K562 (cell line): ENCODE results near the gene MTG1. TPM values are rescaled to one million over a fixed set of nuclear protein-coding genes. Genes with fewer than 3 reads are reported as not detected.

Experiments used
- ATAC-seq: fragments of 200-7000 bp; cut with Tn5 transposase; 3 replicates; pipeline ENCODE4 v1.9.1; 2020; ENCODE audit warnings: moderate library complexity
- BruUV-seq: library from RNA; stranded (reverse); fragments of 400-500 nt; replicated peaks from 2 replicates; lab custom pipeline; 2021; lab: Mats Ljungman, UMichigan
- CTCF ChIA-PET: fragments of 300-600 bp; formaldehyde crosslinking; extraction: SDS; loops from one replicate; lab custom pipeline; 2021; ENCODE audit warnings: low intra/inter-chr PET ratio; lab: Yijun Ruan, JAX
- POLR2A ChIA-PET: fragments of 300-600, 350-650 bp; sonication (Branson Sonifier 250); formaldehyde crosslinking; extraction: SDS; loops from one replicate; lab custom pipeline; 2021; ENCODE audit warnings: antibody characterized with exemption, inconsistent platforms; lab: Yijun Ruan, JAX
- DNase-seq, 4 experiments: peaks; one replicate each; pipeline versions ENCODE4 v3.0.0 to v3.0.0-alpha.2; 2011 to 2018; ENCODE audit warnings: low spot score in 3 of 4, mixed read lengths in 3 of 4; ENCODE audit errors: extremely low read depth in 1 of 4
- FAIRE-seq: peaks from 2 replicates; lab custom pipeline; 2011; peaks lifted over from hg19 to GRCh38; lab: Jason Lieb, UNC
- H2AFZ ChIP-seq: 2 replicates; pipeline ENCODE4 v1.6.0; 2011; ENCODE audit warnings: low read depth, low read length, control low read depth, inconsistent platforms
- H3K27ac ChIP-seq: fragments of 200-600 bp; 3 replicates; pipeline ENCODE4 v1.8.0; 2011; ENCODE audit warnings: low read depth, mild to moderate bottlenecking, control low read depth, inconsistent platforms, low read length, moderate library complexity, mixed read lengths; ENCODE audit errors: extremely low read depth
- H3K27me3 ChIP-seq, 2 experiments: fragments of 300-600 bp in 1 of 2; 2 replicates in 1 of 2; 3 replicates in 1 of 2; pipeline versions ENCODE4 v1.6.0 to v1.8.0; 2011; ENCODE audit warnings: inconsistent platforms in 2 of 2, low read length in 2 of 2, mild to moderate bottlenecking in 1 of 2, mixed read lengths in 1 of 2, moderate library complexity in 1 of 2; ENCODE audit not compliant: control insufficient read depth in 2 of 2, insufficient read depth in 2 of 2
- H3K36me3 ChIP-seq: fragments of 300-600 bp; 3 replicates; pipeline ENCODE4 v1.8.0; 2011; ENCODE audit warnings: mild to moderate bottlenecking, low read length, inconsistent platforms; ENCODE audit not compliant: control insufficient read depth, insufficient read depth
- H3K4me1 ChIP-seq, 2 experiments: fragments of 200-600 bp in 1 of 2; replicated peaks in 1 of 2; 2 replicates in 1 of 2; 3 replicates in 1 of 2; pipeline versions ENCODE4 v1.5.1 to v1.8.0; 2011; ENCODE audit warnings: inconsistent platforms in 2 of 2, low read length in 2 of 2, mild to moderate bottlenecking in 1 of 2, mixed read lengths in 1 of 2, moderate library complexity in 1 of 2; ENCODE audit not compliant: control insufficient read depth in 2 of 2, insufficient read depth in 2 of 2
- H3K4me2 ChIP-seq: 2 replicates; pipeline ENCODE4 v1.6.1; 2011; ENCODE audit warnings: low read length, control low read depth, inconsistent platforms, mixed read lengths; ENCODE audit not compliant: insufficient read depth
- H3K4me3 ChIP-seq: fragments of 200-600 bp; sonication (generic), shearing (Covaris generic); 2 replicates; pipeline ENCODE4 v1.5.1; 2016; ENCODE audit warnings: control low read depth, inconsistent platforms
- H3K79me2 ChIP-seq: fragments of 200-600 bp; 3 replicates; pipeline ENCODE4 v1.8.0; 2011; ENCODE audit warnings: low read length, inconsistent platforms; ENCODE audit not compliant: control insufficient read depth, insufficient read depth
- H3K9ac ChIP-seq, 2 experiments: 2 replicates each; pipeline versions ENCODE4 v1.6.0 to v1.6.1; 2011; ENCODE audit warnings: low read depth in 2 of 2, low read length in 2 of 2, control low read depth in 1 of 2, inconsistent platforms in 1 of 2, mild to moderate bottlenecking in 1 of 2, mixed read lengths in 1 of 2; ENCODE audit not compliant: insufficient read depth in 1 of 2
- H3K9me1 ChIP-seq: one replicate; pipeline ENCODE4 v1.6.0; 2011; ENCODE audit warnings: inconsistent platforms, mild to moderate bottlenecking, low read length, moderate library complexity; ENCODE audit not compliant: control insufficient read depth, insufficient read depth
- H3K9me3 ChIP-seq: replicated peaks from 2 replicates; pipeline ENCODE4 v1.5.1; 2011; ENCODE audit warnings: low read depth, low read length, inconsistent platforms; ENCODE audit not compliant: control insufficient read depth, insufficient read depth
- H4K20me1 ChIP-seq: replicated peaks from 2 replicates; pipeline ENCODE4 v1.6.1; 2011; ENCODE audit warnings: low read length, inconsistent platforms, mixed read lengths; ENCODE audit not compliant: control insufficient read depth, insufficient read depth
- RBFOX2 ChIP-seq: fragments of 200-400 bp; formaldehyde crosslinking; IDR thresholded peaks from 2 replicates; pipeline ENCODE4 v1.6.1; 2017; ENCODE audit warnings: low read depth, mild to moderate bottlenecking, low read length, moderate library complexity
- SREBF2 ChIP-seq: sonication (generic); formaldehyde crosslinking; IDR thresholded peaks from 2 replicates; pipeline ENCODE4 v1.4.0; 2020; ENCODE audit warnings: mild to moderate bottlenecking, missing genetic modification reagents
- STAT5A ChIP-seq: IDR thresholded peaks from 2 replicates; pipeline ENCODE4 v1.6.1; 2012; ENCODE audit warnings: low read length, inconsistent platforms, borderline replicate concordance
- ZBTB17 ChIP-seq: fragments of 450-650 bp; formaldehyde crosslinking; IDR thresholded peaks from 2 replicates; pipeline ENCODE4 v1.4.0; 2020; ENCODE audit warnings: mild to moderate bottlenecking
- ZNF699 ChIP-seq: fragments of 250-450 bp; sonication (Bioruptor Pico); IDR thresholded peaks from 2 replicates; pipeline ENCODE4 v1.8.0; 2021; ENCODE audit warnings: mild to moderate bottlenecking, moderate library complexity; ENCODE audit not compliant: insufficient replicate concordance
- WGBS: fragments of 100-300 bp; shearing (Covaris generic); methylation state at CpG from one replicate; pipeline ENCODE4 v1.1.6; 2016; ENCODE audit warnings: low coverage, mixed read lengths; ENCODE audit not compliant: insufficient coverage; ENCODE audit errors: missing lambda C conversion rate; 5-methylcytosine and 5-hydroxymethylcytosine counted together
- in situ Hi-C: fragments of 300-500 bp; cut with MboI; formaldehyde crosslinking; loops from 4 replicates; pipeline ENCODE4 v1.15.0; 2018; ENCODE audit warnings: inconsistent platforms, mixed read lengths
- intact Hi-C: fragments of 100-400 bp; cut with micrococcal nuclease; formaldehyde crosslinking; loops from 2 replicates; pipeline ENCODE4 v1.14.2; 2022
- polyA plus RNA-seq, 8 experiments: library from polyadenylated mRNA; depleted of rRNA in 4 of 8; stranded (reverse) in 5 of 8; unstranded in 3 of 8; fragments of >200 nt; fragmentation: Nextera tagmentation in 2 of 8; fragmentation: Illumina TruSeq in 1 of 8; extraction: Ambion mirVana in 2 of 8; extraction: Trizol in 1 of 8; gene quantifications; 2 replicates each; pipeline versions ENCODE4 v1.2.1 to v1.2.3, GENCODE V29; 2011 to 2014; ENCODE audit warnings: inconsistent platforms in 1 of 8, missing spikeins in 1 of 8
- total RNA-seq, 7 experiments: library from RNA; depleted of rRNA in 6 of 7; stranded (reverse); fragments of >200 nt in 6 of 7; fragmentation: Illumina TruSeq in 2 of 7; extraction: Trizol in 2 of 7; gene quantifications; 2 replicates each; pipeline versions ENCODE4 v1.2.1 to v1.2.3, GENCODE V29; 2011 to 2021; ENCODE audit warnings: low replicate concordance in 1 of 7

MTG1 gene
- total and polyA plus RNA-seq, 9 of the 15 experiments (the other 6 are each of a cell fraction or from before 2014, with no cell fraction given): 2.8 to 28.2 (median 15.4) TPM

DNA sequence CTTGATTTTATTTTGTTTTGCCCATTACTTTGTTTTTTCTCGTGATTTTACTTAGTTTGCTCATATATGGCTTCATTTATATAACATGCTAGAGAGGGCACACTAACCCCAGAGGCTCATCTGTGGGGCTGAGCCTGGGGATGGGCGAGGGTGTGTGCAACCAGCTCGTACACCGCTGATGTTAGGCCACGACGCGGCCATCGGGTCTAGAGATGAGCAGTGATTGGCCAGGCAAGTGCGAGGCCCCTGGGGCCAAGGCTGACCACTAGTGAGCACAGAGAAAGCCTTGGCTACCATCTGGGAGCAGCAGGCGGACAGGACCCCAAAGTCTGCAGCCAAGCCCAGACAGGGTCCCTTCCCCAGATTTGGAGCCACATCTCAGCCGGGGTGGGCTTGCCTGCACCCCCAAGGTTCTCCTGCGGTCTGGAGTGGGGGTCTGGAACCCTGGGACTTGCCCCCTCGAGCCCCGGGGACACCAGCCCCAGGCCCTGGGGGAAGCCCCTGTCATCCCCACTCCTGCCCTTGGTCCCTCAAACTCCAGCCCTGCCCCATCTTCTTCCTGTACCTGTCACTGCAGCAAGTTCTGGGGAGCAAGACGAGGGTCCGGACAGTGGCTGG, 39.9 kb upstream of the MTG1 start:
- no peak overlapping the region for H2AFZ ChIP-seq
- H3K27ac ChIP-seq: no peak overlapping the region
- in situ Hi-C loops: no loop called here
- CTCF ChIA-PET: no interaction called here
- intact Hi-C loops: no loop called here
- H3K9me1 ChIP-seq: no peaks in the 10 kb centered on the region
- H3K9me3 ChIP-seq: no peaks in the 10 kb centered on the region
- peaks cover 12% of the 10 kb centered on the region for H3K79me2 ChIP-seq
- no peak overlapping the region for H3K4me2 ChIP-seq
- peaks cover 0 to 72% of the 10 kb centered on the region in 2 experiments; a peak in 3 of 5 replicates for H3K4me1 ChIP-seq
- no peak for ATAC-seq
- no peak overlapping the region for H3K4me3 ChIP-seq
- H3K27me3 ChIP-seq: no peaks in the 10 kb centered on the region; a peak in 1 of 5 replicates
- BruUV-seq: no TSS peak
- DNase-seq: no peak
- TF ChIP-seq RBFOX2 (peak; percentile 38; the same call in 1 of the 2 replicates), ZBTB17 (no peak)
- H3K9ac ChIP-seq: no peak overlapping the region
- no peak for FAIRE-seq
- POLR2A ChIA-PET: no interaction called here
- WGBS: 59% methylated on average over 13 of the region's 16 CpGs
- H3K36me3 ChIP-seq: peaks cover 12% of the 10 kb centered on the region; the same call in 1 of the 3 replicates
- no peaks in the 10 kb centered on the region for H4K20me1 ChIP-seq

DNA sequence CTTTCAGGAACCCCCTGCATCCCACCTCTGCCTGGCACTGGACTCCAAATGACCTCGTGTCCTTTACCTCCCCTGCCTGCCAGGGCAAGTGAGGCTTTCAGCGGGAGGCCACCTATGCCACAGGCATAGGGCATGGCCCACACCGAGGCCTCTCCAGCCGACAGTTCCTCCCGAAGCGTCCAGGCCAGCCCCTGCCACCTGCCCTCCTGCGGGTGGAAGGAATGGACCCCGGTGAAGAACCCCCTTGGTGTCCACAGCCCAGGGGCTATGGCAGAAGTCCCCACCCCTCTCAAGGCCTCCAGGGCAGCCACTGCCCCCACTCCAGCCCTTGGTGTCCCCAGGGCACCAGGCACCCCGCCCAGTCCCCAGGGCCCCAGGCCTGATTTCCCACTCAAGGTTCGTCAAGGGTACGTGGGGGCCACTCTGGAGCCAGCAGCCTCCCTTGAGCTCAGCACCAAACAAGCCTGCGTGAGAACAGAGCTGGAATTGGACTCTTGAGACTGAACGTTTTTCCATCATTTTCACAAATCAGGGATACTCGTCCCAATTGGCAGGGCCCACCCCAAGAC, 39.2 kb upstream of the MTG1 start:
- H3K4me2 ChIP-seq: no peak overlapping the region
- DNase-seq (no peak), FAIRE-seq (no peak), ATAC-seq (no peak)
- H3K9ac ChIP-seq: no peak overlapping the region
- 73% methylated on average over 5 of the region's 14 CpGs for WGBS
- POLR2A ChIA-PET: interaction anchor here (0.7 kb wide), 1 partner anchor 14 kb away, joined by 3 read pairs; no protein-coding TSS in a partner anchor
- intact Hi-C loops (loop anchor here (5.0 kb wide), 1 partner anchor 38 kb away; the partner anchor contains the start of gene MTG1), in situ Hi-C loops (no loop called here)
- H3K27ac ChIP-seq: no peak overlapping the region
- BruUV-seq: no TSS peak
- no peaks in the 10 kb centered on the region for H4K20me1 ChIP-seq
- H3K27me3 ChIP-seq: no peaks in the 10 kb centered on the region
- no peaks in the 10 kb centered on the region for H3K9me1 ChIP-seq
- peaks cover 12% of the 10 kb centered on the region for H3K79me2 ChIP-seq
- no peaks in the 10 kb centered on the region for H3K9me3 ChIP-seq
- TF ChIP-seq STAT5A: no peak
- TF ChIP-seq ZNF699 (CRISPR knock-in tag): no peak
- TF ChIP-seq RBFOX2: peak; percentile 44; the same call in 1 of the 2 replicates
- no peak for TF ChIP-seq SREBF2 (CRISPR knock-in tag)
- no peak overlapping the region for H3K4me3 ChIP-seq
- peaks cover 4 to 72% of the 10 kb centered on the region in 2 experiments for H3K4me1 ChIP-seq
- no peak overlapping the region for H2AFZ ChIP-seq
- H3K36me3 ChIP-seq: peaks cover 12% of the 10 kb centered on the region; the same call in 1 of the 3 replicates
- CTCF ChIA-PET: no interaction called here
